IMR-90 (cell line): ENCODE measurements around the gene LDB2. TPM values are rescaled to one million over a fixed set of nuclear protein-coding genes. Genes with fewer than 3 reads are reported as not detected.

Experiments
- ATAC-seq: fragments of 200-7000 bp; cut with Tn5 transposase; 2 replicates; pipeline ENCODE4 v1.9.1; 2020; ENCODE audit warnings: low read depth, mild to moderate bottlenecking, moderate library complexity
- BruUV-seq: library from RNA; stranded (reverse); fragments of 400-500 nt; replicated peaks from 2 replicates; lab custom pipeline; 2021; lab: Mats Ljungman, UMichigan
- CTCF ChIA-PET: fragments of 300-600 bp; formaldehyde crosslinking; extraction: SDS; loops from one replicate; lab custom pipeline; 2021; ENCODE audit warnings: antibody characterized with exemption; lab: Yijun Ruan, JAX
- POLR2A ChIA-PET: fragments of 300-600 bp; sonication (Branson Sonifier 250); formaldehyde crosslinking; loops from one replicate; lab custom pipeline; 2022; ENCODE audit warnings: antibody characterized with exemption; ENCODE audit not compliant: unreplicated experiment; lab: Charles Lee
- DNase-seq: peaks from one replicate; pipeline ENCODE4 v3.0.0; 2013
- H2AFZ ChIP-seq: replicated peaks from 2 replicates; pipeline ENCODE3; 2013; ENCODE audit warnings: low read length, mild to moderate bottlenecking; ENCODE audit not compliant: poor library complexity
- H2AK5ac ChIP-seq: 2 replicates; pipeline ENCODE4 v1.6.1; 2013; ENCODE audit warnings: low read depth, low read length, inconsistent platforms
- H2AK9ac ChIP-seq: replicated peaks from 2 replicates; pipeline ENCODE3; 2013; ENCODE audit warnings: mild to moderate bottlenecking, low read depth, low read length, moderate library complexity; ENCODE audit not compliant: poor library complexity
- H2BK120ac ChIP-seq: 2 replicates; pipeline ENCODE4 v1.6.1; 2013; ENCODE audit warnings: low read depth, low read length, inconsistent platforms
- H2BK15ac ChIP-seq: 3 replicates; pipeline ENCODE4 v1.6.1; 2013; ENCODE audit warnings: low read depth, low read length, inconsistent platforms
- H2BK20ac ChIP-seq: 2 replicates; pipeline ENCODE4 v1.6.1; 2013; ENCODE audit warnings: low read depth, mild to moderate bottlenecking, inconsistent platforms, low read length, moderate library complexity
- H2BK5ac ChIP-seq: 2 replicates; pipeline ENCODE4 v1.6.1; 2013; ENCODE audit warnings: mild to moderate bottlenecking, low read depth, low read length, inconsistent platforms; ENCODE audit not compliant: poor library complexity, severe bottlenecking
- H3K14ac ChIP-seq: replicated peaks from 2 replicates; pipeline ENCODE4 v1.6.1; 2013; ENCODE audit warnings: low read depth, low read length, inconsistent platforms
- H3K18ac ChIP-seq: 2 replicates; pipeline ENCODE4 v1.6.1; 2013; ENCODE audit warnings: low read depth, low read length, control low read depth
- H3K23ac ChIP-seq: 2 replicates; pipeline ENCODE4 v1.6.1; 2013; ENCODE audit warnings: low read depth, low read length, inconsistent platforms
- H3K27ac ChIP-seq: 2 replicates; pipeline ENCODE4 v1.5.1; 2013; ENCODE audit warnings: mild to moderate bottlenecking, control low read depth, low read length; ENCODE audit not compliant: insufficient read depth
- H3K27me3 ChIP-seq: 2 replicates; pipeline ENCODE4 v1.6.1; 2013; ENCODE audit warnings: low read length; ENCODE audit not compliant: control insufficient read depth, insufficient read depth
- H3K36me3 ChIP-seq: 2 replicates; pipeline ENCODE4 v1.6.1; 2013; ENCODE audit warnings: low read length, mixed read lengths; ENCODE audit not compliant: control insufficient read depth, insufficient read depth
- H3K4ac ChIP-seq: 2 replicates; pipeline ENCODE4 v1.6.1; 2013; ENCODE audit warnings: low read depth, low read length, inconsistent platforms
- H3K4me1 ChIP-seq: 2 replicates; pipeline ENCODE4 v1.6.1; 2013; ENCODE audit warnings: low read length, mixed read lengths; ENCODE audit not compliant: control insufficient read depth, insufficient read depth
- H3K4me2 ChIP-seq: 2 replicates; pipeline ENCODE4 v1.6.1; 2013; ENCODE audit warnings: low read depth, mild to moderate bottlenecking, control low read depth, low read length, moderate library complexity
- H3K4me3 ChIP-seq: 2 replicates; pipeline ENCODE4 v1.5.1; 2013; ENCODE audit warnings: low read depth, mild to moderate bottlenecking, control low read depth, low read length, moderate library complexity; ENCODE audit not compliant: insufficient read depth
- H3K56ac ChIP-seq: 2 replicates; pipeline ENCODE4 v1.6.1; 2013; ENCODE audit warnings: low read length, inconsistent platforms; ENCODE audit not compliant: insufficient read depth; ENCODE audit errors: extremely low read depth
- H3K79me1 ChIP-seq, 2 experiments: 2 replicates each; pipeline ENCODE4 v1.6.1; 2013; ENCODE audit warnings: low read length in 2 of 2, inconsistent platforms in 1 of 2, low read depth in 1 of 2
- H3K9ac ChIP-seq: 2 replicates; pipeline ENCODE4 v1.6.1; 2013; ENCODE audit warnings: low read depth, low read length, control low read depth
- H3K9me1 ChIP-seq: 2 replicates; pipeline ENCODE4 v1.6.1; 2013; ENCODE audit warnings: low read length, inconsistent platforms; ENCODE audit not compliant: insufficient read depth
- H3K9me3 ChIP-seq: 2 replicates; pipeline ENCODE4 v1.6.1; 2013; ENCODE audit warnings: low read length; ENCODE audit not compliant: control insufficient read depth, insufficient read depth
- H4K20me1 ChIP-seq: 2 replicates; pipeline ENCODE4 v1.6.1; 2013; ENCODE audit warnings: low read length, inconsistent platforms; ENCODE audit not compliant: insufficient read depth
- H4K5ac ChIP-seq: 2 replicates; pipeline ENCODE4 v1.6.1; 2013; ENCODE audit warnings: mild to moderate bottlenecking, low read depth, low read length, control low read depth
- H4K8ac ChIP-seq, 2 experiments: 2 replicates each; pipeline ENCODE4 v1.6.1; 2013; ENCODE audit warnings: low read depth in 2 of 2, low read length in 2 of 2, control low read depth in 1 of 2, inconsistent platforms in 1 of 2
- H4K91ac ChIP-seq: 2 replicates; pipeline ENCODE4 v1.6.1; 2013; ENCODE audit warnings: low read depth, low read length, inconsistent platforms; ENCODE audit not compliant: insufficient read depth
- BHLHE40 ChIP-seq: fragments of 150-350 bp; IDR thresholded peaks from 2 replicates; pipeline ENCODE4 v1.6.1; 2016; ENCODE audit warnings: mild to moderate bottlenecking, low read depth, low read length
- FOS ChIP-seq: fragments of 150-350 bp; IDR thresholded peaks from 2 replicates; pipeline ENCODE4 v1.6.1; 2016; ENCODE audit warnings: low read depth, low read length
- MAFK ChIP-seq: IDR thresholded peaks from 2 replicates; pipeline ENCODE4 v1.6.1; 2012; ENCODE audit warnings: low read depth, low read length, improper control_type of control experiment
- MAZ ChIP-seq: IDR thresholded peaks from 2 replicates; pipeline ENCODE4 v1.6.1; 2012; ENCODE audit warnings: low read depth, mild to moderate bottlenecking, low read length, improper control_type of control experiment, moderate library complexity, borderline replicate concordance
- MXI1 ChIP-seq: IDR thresholded peaks from 2 replicates; pipeline ENCODE4 v1.6.1; 2012; ENCODE audit warnings: low read depth, mild to moderate bottlenecking, low read length, moderate library complexity, borderline replicate concordance
- NFE2L2 ChIP-seq: fragments of 150-350 bp; IDR thresholded peaks from 2 replicates; pipeline ENCODE4 v1.6.1; 2016; ENCODE audit warnings: low read depth, mild to moderate bottlenecking, low read length
- POLR2A ChIP-seq: IDR thresholded peaks from 2 replicates; pipeline ENCODE4 v1.6.1; 2012; ENCODE audit warnings: mild to moderate bottlenecking, low read depth, low read length
- RAD21 ChIP-seq: IDR thresholded peaks from 2 replicates; pipeline ENCODE4 v1.6.1; 2012; ENCODE audit warnings: low read length, improper control_type of control experiment
- RCOR1 ChIP-seq: IDR thresholded peaks from 2 replicates; pipeline ENCODE4 v1.6.1; 2012; ENCODE audit warnings: mild to moderate bottlenecking, low read length, improper control_type of control experiment; ENCODE audit not compliant: insufficient replicate concordance
- RFX5 ChIP-seq: IDR thresholded peaks from 2 replicates; pipeline ENCODE4 v1.8.0; 2012; ENCODE audit warnings: low read depth, mild to moderate bottlenecking, low read length, moderate library complexity
- WGBS, 2 experiments: methylation state at CpG; one replicate each; pipeline versions ENCODE4 v1.1.5 to v1.1.7; 2013; ENCODE audit warnings: missing lambda C conversion rate in 2 of 2; ENCODE audit not compliant: insufficient read length in 1 of 2; ENCODE audit errors: extremely low coverage in 2 of 2; 5-methylcytosine and 5-hydroxymethylcytosine counted together
- dilution Hi-C: fragments of 300-500 bp; cut with HindIII; formaldehyde crosslinking; loops from one replicate; pipeline ENCODE4 v1.14.3; 2018; ENCODE audit warnings: low sequenced_read_pairs; ENCODE audit not compliant: unreplicated experiment
- in situ Hi-C: fragments of 300-500 bp; cut with MboI; formaldehyde crosslinking; loops from 3 replicates; pipeline ENCODE4 v1.14.3; 2019; ENCODE audit warnings: low sequenced_read_pairs, inconsistent platforms, mixed read lengths
- intact Hi-C: fragments of 100-400 bp; cut with micrococcal nuclease; formaldehyde crosslinking; loops from 2 replicates; pipeline ENCODE4 v1.10.0; 2022
- polyA plus RNA-seq, 3 experiments: library from polyadenylated mRNA; depleted of rRNA; stranded (reverse); fragments of >200 nt; gene quantifications; 2 replicates each; pipeline ENCODE4 v1.2.3, GENCODE V29; 2012; ENCODE audit warnings: low replicate concordance in 1 of 3
- total RNA-seq: library from RNA; depleted of rRNA; stranded (reverse); fragments of >200 nt; gene quantifications from 2 replicates; pipeline ENCODE4 v1.2.3, GENCODE V29; 2012
- TF ChIP-seq, protein P1 (sequence below): fragments of 150-350 bp; IDR thresholded peaks from 2 replicates; pipeline ENCODE4 v1.6.1; 2016; ENCODE audit warnings: low read depth, mild to moderate bottlenecking, low read length, moderate library complexity, borderline replicate concordance
- TF ChIP-seq, protein P2 (sequence below): fragments of 150-350 bp; IDR thresholded peaks from 2 replicates; pipeline ENCODE4 v1.6.1; 2017; ENCODE audit warnings: mild to moderate bottlenecking, antibody characterized with exemption, low read length, low read depth
- TF ChIP-seq, protein P3 (sequence below): conservative IDR thresholded peaks from 2 replicates; pipeline ENCODE4 v1.5.1; 2012; ENCODE audit warnings: mild to moderate bottlenecking, low read depth, low read length, improper control_type of control experiment

LDB2 gene
- total and polyA plus RNA-seq, 2 of the 4 experiments (the other 2 are of a cell fraction), result 67.9 to 116 TPM

DNA sequence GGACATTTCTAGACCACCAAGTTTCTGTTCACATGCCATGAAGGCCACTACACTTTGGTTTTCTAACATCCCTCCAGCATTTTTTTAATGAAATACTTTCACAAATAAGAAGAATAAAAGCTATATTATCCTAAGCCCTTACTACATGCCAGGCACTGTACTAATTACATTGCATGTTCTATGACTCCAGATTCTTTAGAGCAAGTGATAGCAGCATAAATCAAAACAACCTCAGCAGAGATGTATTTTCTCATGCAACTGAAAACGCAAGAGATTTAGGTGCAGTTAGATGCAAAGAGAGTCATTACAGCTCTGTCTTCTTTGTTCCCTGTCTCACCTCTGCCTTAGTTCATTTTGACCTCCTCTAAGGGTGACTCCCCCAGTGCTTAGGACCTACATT is 230.0 kb downstream of the LDB2 start:
- Histone ChIP-seq H2AK9ac (no peak overlapping the region), H2AFZ (no peak overlapping the region), H3K9ac (no peak overlapping the region), H2BK5ac (no peak overlapping the region), H2BK120ac (peak overlapping the region; percentile 62; the same call in 1 of the 2 replicates), H4K8ac (peak overlapping the region in 1 of 2 experiments; percentile 40; a peak in 2 of 4 replicates), H3K23ac (peak overlapping the region; percentile 4; the same call in 1 of the 2 replicates), H4K91ac (peak overlapping the region; percentile 63), H2BK15ac (no peak overlapping the region), H3K9me3 (no peaks in the 10 kb centered on the region), H3K36me3 (no peaks in the 10 kb centered on the region), H3K4me3 (no peak overlapping the region), H4K5ac (no peak overlapping the region), H3K9me1 (peaks cover 13% of the 10 kb centered on the region), H3K14ac (peak overlapping the region; percentile 78), H3K56ac (no peak overlapping the region), H3K27me3 (no peaks in the 10 kb centered on the region), H2AK5ac (peak overlapping the region; percentile 41; the same call in 1 of the 2 replicates), H3K4ac (peak overlapping the region; percentile 61), H4K20me1 (peaks cover 3% of the 10 kb centered on the region; the same call in 1 of the 2 replicates), H3K4me2 (no peak overlapping the region), H3K18ac (peak overlapping the region; percentile 33; the same call in 1 of the 2 replicates), H3K79me1 (peaks cover 0 to 12% of the 10 kb centered on the region in 2 experiments; a peak in 2 of 4 replicates), H3K4me1 (peaks cover 20% of the 10 kb centered on the region), H3K27ac (no peak overlapping the region), H2BK20ac (peak overlapping the region; percentile 72)
- DNase-seq (no peak), ATAC-seq (no peak)
- TF ChIP-seq RAD21, result no peak
- no peak for TF ChIP-seq POLR2A
- no peak for TF ChIP-seq RFX5
- no peak for TF ChIP-seq FOS
- TF ChIP-seq, protein P1, sequence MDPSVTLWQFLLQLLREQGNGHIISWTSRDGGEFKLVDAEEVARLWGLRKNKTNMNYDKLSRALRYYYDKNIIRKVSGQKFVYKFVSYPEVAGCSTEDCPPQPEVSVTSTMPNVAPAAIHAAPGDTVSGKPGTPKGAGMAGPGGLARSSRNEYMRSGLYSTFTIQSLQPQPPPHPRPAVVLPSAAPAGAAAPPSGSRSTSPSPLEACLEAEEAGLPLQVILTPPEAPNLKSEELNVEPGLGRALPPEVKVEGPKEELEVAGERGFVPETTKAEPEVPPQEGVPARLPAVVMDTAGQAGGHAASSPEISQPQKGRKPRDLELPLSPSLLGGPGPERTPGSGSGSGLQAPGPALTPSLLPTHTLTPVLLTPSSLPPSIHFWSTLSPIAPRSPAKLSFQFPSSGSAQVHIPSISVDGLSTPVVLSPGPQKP, result no peak
- TF ChIP-seq RCOR1, result no peak
- no peak for TF ChIP-seq MAZ
- no peak for TF ChIP-seq MXI1
- TF ChIP-seq BHLHE40, result no peak
- TF ChIP-seq, protein P2, sequence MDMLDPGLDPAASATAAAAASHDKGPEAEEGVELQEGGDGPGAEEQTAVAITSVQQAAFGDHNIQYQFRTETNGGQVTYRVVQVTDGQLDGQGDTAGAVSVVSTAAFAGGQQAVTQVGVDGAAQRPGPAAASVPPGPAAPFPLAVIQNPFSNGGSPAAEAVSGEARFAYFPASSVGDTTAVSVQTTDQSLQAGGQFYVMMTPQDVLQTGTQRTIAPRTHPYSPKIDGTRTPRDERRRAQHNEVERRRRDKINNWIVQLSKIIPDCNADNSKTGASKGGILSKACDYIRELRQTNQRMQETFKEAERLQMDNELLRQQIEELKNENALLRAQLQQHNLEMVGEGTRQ, result no peak
- TF ChIP-seq MAFK, result no peak
- no peak for TF ChIP-seq NFE2L2
- TF ChIP-seq, protein P3, sequence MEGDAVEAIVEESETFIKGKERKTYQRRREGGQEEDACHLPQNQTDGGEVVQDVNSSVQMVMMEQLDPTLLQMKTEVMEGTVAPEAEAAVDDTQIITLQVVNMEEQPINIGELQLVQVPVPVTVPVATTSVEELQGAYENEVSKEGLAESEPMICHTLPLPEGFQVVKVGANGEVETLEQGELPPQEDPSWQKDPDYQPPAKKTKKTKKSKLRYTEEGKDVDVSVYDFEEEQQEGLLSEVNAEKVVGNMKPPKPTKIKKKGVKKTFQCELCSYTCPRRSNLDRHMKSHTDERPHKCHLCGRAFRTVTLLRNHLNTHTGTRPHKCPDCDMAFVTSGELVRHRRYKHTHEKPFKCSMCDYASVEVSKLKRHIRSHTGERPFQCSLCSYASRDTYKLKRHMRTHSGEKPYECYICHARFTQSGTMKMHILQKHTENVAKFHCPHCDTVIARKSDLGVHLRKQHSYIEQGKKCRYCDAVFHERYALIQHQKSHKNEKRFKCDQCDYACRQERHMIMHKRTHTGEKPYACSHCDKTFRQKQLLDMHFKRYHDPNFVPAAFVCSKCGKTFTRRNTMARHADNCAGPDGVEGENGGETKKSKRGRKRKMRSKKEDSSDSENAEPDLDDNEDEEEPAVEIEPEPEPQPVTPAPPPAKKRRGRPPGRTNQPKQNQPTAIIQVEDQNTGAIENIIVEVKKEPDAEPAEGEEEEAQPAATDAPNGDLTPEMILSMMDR, result no peak
- WGBS, 2 experiments, result no CpG with 5 or more reads among the region's 1 CpG
- dilution Hi-C loops, result no loop called here
- intact Hi-C loops, result no loop called here
- ChIA-PET CTCF (interaction anchor here (1.1 kb wide), 1 partner anchor 15 kb away, joined by 3 read pairs; no protein-coding TSS in a partner anchor), POLR2A (no interaction called here)
- in situ Hi-C loops, result no loop called here
- no TSS peak for BruUV-seq
